GM19239 (cell line): ENCODE results near the gene CD1D.

Source experiments
- DNase-seq: peaks from one replicate; pipeline ENCODE4 v3.0.0; 2011; ENCODE audit warnings: low spot score; ENCODE audit not compliant: insufficient read length
- FAIRE-seq: peaks from 2 replicates; lab custom pipeline; 2011; peaks lifted over from hg19 to GRCh38; lab: Jason Lieb, UNC

CD1D gene

GRCh38 chr1:158180741-158181576 lies at the start of gene CD1D:
TSS of gene CD1D (plus strand) at chr1:158180895. CDS start at chr1:158181102, 207 bp downstream.
- peak; percentile 54 for FAIRE-seq
- peak; percentile 16 for DNase-seq

GRCh38 chr1:158131217-158131616 lies 49.5 kb upstream of the CD1D start:
- no peak for FAIRE-seq
- DNase-seq = no peak

- no peak for FAIRE-seq
- DNase-seq = no peak
These were observed 39.9 kb upstream of the CD1D start for GRCh38 chr1:158140764-158141192.

GRCh38 chr1:158145173-158145719 lies 35.4 kb upstream of the CD1D start:
- DNase-seq (no peak), FAIRE-seq (no peak)

GRCh38 chr1:158146165-158146564 lies 34.5 kb upstream of the CD1D start:
- no peak for FAIRE-seq
- DNase-seq = no peak

- FAIRE-seq (no peak), DNase-seq (no peak)
These were observed 34.0 kb upstream of the CD1D start for GRCh38 chr1:158146739-158147138.

GRCh38 chr1:158147401-158147800 lies 33.3 kb upstream of the CD1D start:
- DNase-seq = no peak
- no peak for FAIRE-seq

- FAIRE-seq (no peak), DNase-seq (no peak)
These were observed 32.8 kb upstream of the CD1D start for GRCh38 chr1:158147869-158148268.

- FAIRE-seq (no peak), DNase-seq (no peak)
These were observed 32.2 kb upstream of the CD1D start for GRCh38 chr1:158148468-158148867.

GRCh38 chr1:158149175-158149574 lies 31.5 kb upstream of the CD1D start:
- FAIRE-seq (no peak), DNase-seq (no peak)

GRCh38 chr1:158149577-158150269 lies 31.0 kb upstream of the CD1D start:
- FAIRE-seq = peak; percentile 85

GRCh38 chr1:158150523-158150922 lies 30.2 kb upstream of the CD1D start:
- no peak for DNase-seq
- FAIRE-seq = peak; percentile 4

More at GRCh38 chr1:158149577-158150269, 31.0 kb upstream of the CD1D start:
- DNase-seq = peak; percentile 45

- no peak for FAIRE-seq
- no peak for DNase-seq
These were observed 27.5 kb upstream of the CD1D start for GRCh38 chr1:158153179-158153578.

- FAIRE-seq = no peak
- no peak for DNase-seq
These were observed 26.8 kb upstream of the CD1D start for GRCh38 chr1:158153746-158154444.

- FAIRE-seq = no peak
- no peak for DNase-seq
These were observed 26.2 kb upstream of the CD1D start for GRCh38 chr1:158154501-158154900.

- DNase-seq = no peak
- no peak for FAIRE-seq
These were observed 25.0 kb upstream of the CD1D start for GRCh38 chr1:158155673-158156072.

GRCh38 chr1:158159597-158159996 lies 21.1 kb upstream of the CD1D start:
- DNase-seq (no peak), FAIRE-seq (no peak)

- FAIRE-seq = no peak
- no peak for DNase-seq
These were observed 19.2 kb upstream of the CD1D start for GRCh38 chr1:158161446-158161845.

- peak; percentile 90 for FAIRE-seq
- peak; percentile 36 for DNase-seq
These were observed 17.4 kb upstream of the CD1D start for GRCh38 chr1:158163000-158163947.
